ENCODE data around the gene GTPBP6.
"Not testable (repeated sequence)": the region's sequence is repeated elsewhere in the genome, so short reads cannot be mapped to it uniquely, and the experiment has no call there.

Gene GTPBP6

GRCh38 chrX:327660-328126, 9.1 kb upstream of the GTPBP6 start:
- no peaks in the 10 kb centered on the region for H3K27me3 ChIP-seq (ENCODE audit: control insufficient read depth, insufficient read depth, low read length, poor library complexity, severe bottlenecking)
- H3K27ac ChIP-seq (ENCODE audit: insufficient read depth, low read depth, low read length, poor library complexity, severe bottlenecking): no peak overlapping the region
- H3K36me3 ChIP-seq (ENCODE audit: control insufficient read depth, insufficient read depth, low read length): no peaks in the 10 kb centered on the region
- H3K9me3 ChIP-seq (ENCODE audit: control insufficient read depth, low read length): no peaks in the 10 kb centered on the region
- WGBS, 2 experiments: 90 to 92% methylated on average over 33 of the region's 33 CpGs
- no peaks in the 10 kb centered on the region for H3K4me1 ChIP-seq (ENCODE audit: control insufficient read depth, insufficient read depth, low read length)
- H3K4me3 ChIP-seq (ENCODE audit: insufficient read depth, low read depth, low read length): no peak overlapping the region

- H3K9me3 ChIP-seq (ENCODE audit: control insufficient read depth, low read length); H3K36me3 ChIP-seq (ENCODE audit: control insufficient read depth, insufficient read depth, low read length); H3K27me3 ChIP-seq (ENCODE audit: control insufficient read depth, insufficient read depth, low read length, poor library complexity, severe bottlenecking); H3K4me1 ChIP-seq (ENCODE audit: control insufficient read depth, insufficient read depth, low read length); H3K27ac ChIP-seq (ENCODE audit: insufficient read depth, low read depth, low read length, poor library complexity, severe bottlenecking); H3K4me3 ChIP-seq (ENCODE audit: insufficient read depth, low read depth, low read length): not testable (repeated sequence)
- WGBS, 2 experiments: 88 to 90% methylated on average over 14 of the region's 14 CpGs
These were observed 6.1 kb upstream of the GTPBP6 start for GRCh38 chrX:324664-325063.

GRCh38 chrX:323721-324628, 5.4 kb upstream of the GTPBP6 start:
- no peak overlapping the region for H3K4me3 ChIP-seq (ENCODE audit: insufficient read depth, low read depth, low read length)
- no peaks in the 10 kb centered on the region for H3K36me3 ChIP-seq (ENCODE audit: control insufficient read depth, insufficient read depth, low read length)
- H3K27me3 ChIP-seq (ENCODE audit: control insufficient read depth, insufficient read depth, low read length, poor library complexity, severe bottlenecking): no peaks in the 10 kb centered on the region
- WGBS, 2 experiments: 50 to 53% methylated on average over 38 of the region's 38 CpGs
- peak overlapping the region; percentile 16 for H3K27ac ChIP-seq (ENCODE audit: insufficient read depth, low read depth, low read length, poor library complexity, severe bottlenecking)
- H3K9me3 ChIP-seq (ENCODE audit: control insufficient read depth, low read length): no peaks in the 10 kb centered on the region
- H3K4me1 ChIP-seq (ENCODE audit: control insufficient read depth, insufficient read depth, low read length): peaks cover 9% of the 10 kb centered on the region

GRCh38 chrX:320126-320783, 1.7 kb upstream of the GTPBP6 start:
- no peaks in the 10 kb centered on the region for H3K9me3 ChIP-seq (ENCODE audit: control insufficient read depth, low read length)
- H3K27me3 ChIP-seq (ENCODE audit: control insufficient read depth, insufficient read depth, low read length, poor library complexity, severe bottlenecking): no peaks in the 10 kb centered on the region
- H3K4me1 ChIP-seq (ENCODE audit: control insufficient read depth, insufficient read depth, low read length): peaks cover 9% of the 10 kb centered on the region
- H3K36me3 ChIP-seq (ENCODE audit: control insufficient read depth, insufficient read depth, low read length): peaks cover 3% of the 10 kb centered on the region
- H3K4me3 ChIP-seq (ENCODE audit: insufficient read depth, low read depth, low read length): peak overlapping the region; percentile 78
- 17 to 20% methylated on average over 24 of the region's 24 CpGs for WGBS, 2 experiments
- no peak overlapping the region for H3K27ac ChIP-seq (ENCODE audit: insufficient read depth, low read depth, low read length, poor library complexity, severe bottlenecking)

- WGBS, 2 experiments: 2% methylated on average over 41 of the region's 41 CpGs
- peak overlapping the region; percentile 55 for H3K27ac ChIP-seq (ENCODE audit: insufficient read depth, low read depth, low read length, poor library complexity, severe bottlenecking)
These were observed 1.1 kb upstream of the GTPBP6 start for GRCh38 chrX:319579-320125.

GRCh38 chrX:318068-318738, 393 bp downstream of the GTPBP6 start:
- WGBS, 2 experiments: 0 to 1% methylated on average over 61 of the region's 61 CpGs
- Histone ChIP-seq H3K4me1 (ENCODE audit: control insufficient read depth, insufficient read depth, low read length) (peaks cover 9% of the 10 kb centered on the region), H3K27ac (ENCODE audit: insufficient read depth, low read depth, low read length, poor library complexity, severe bottlenecking) (peak overlapping the region; percentile 88), H3K36me3 (ENCODE audit: control insufficient read depth, insufficient read depth, low read length) (peaks cover 13% of the 10 kb centered on the region), H3K9me3 (ENCODE audit: control insufficient read depth, low read length) (no peaks in the 10 kb centered on the region), H3K27me3 (ENCODE audit: control insufficient read depth, insufficient read depth, low read length, poor library complexity, severe bottlenecking) (no peaks in the 10 kb centered on the region), H3K4me3 (ENCODE audit: insufficient read depth, low read depth, low read length) (peak overlapping the region; percentile 78)

More at GRCh38 chrX:319579-320125, 1.1 kb upstream of the GTPBP6 start:
- peak overlapping the region; percentile 78 for H3K4me3 ChIP-seq (ENCODE audit: insufficient read depth, low read depth, low read length)
- H3K9me3 ChIP-seq (ENCODE audit: control insufficient read depth, low read length): no peaks in the 10 kb centered on the region
- H3K4me1 ChIP-seq (ENCODE audit: control insufficient read depth, insufficient read depth, low read length): peaks cover 9% of the 10 kb centered on the region
- H3K27me3 ChIP-seq (ENCODE audit: control insufficient read depth, insufficient read depth, low read length, poor library complexity, severe bottlenecking): no peaks in the 10 kb centered on the region
- H3K36me3 ChIP-seq (ENCODE audit: control insufficient read depth, insufficient read depth, low read length): peaks cover 3% of the 10 kb centered on the region

- Histone ChIP-seq H3K27me3 (ENCODE audit: control insufficient read depth, insufficient read depth, low read length, poor library complexity, severe bottlenecking) (no peaks in the 10 kb centered on the region), H3K9me3 (ENCODE audit: control insufficient read depth, low read length) (no peaks in the 10 kb centered on the region), H3K27ac (ENCODE audit: insufficient read depth, low read depth, low read length, poor library complexity, severe bottlenecking) (no peak overlapping the region), H3K4me1 (ENCODE audit: control insufficient read depth, insufficient read depth, low read length) (peaks cover 9% of the 10 kb centered on the region), H3K36me3 (ENCODE audit: control insufficient read depth, insufficient read depth, low read length) (peaks cover 19% of the 10 kb centered on the region), H3K4me3 (ENCODE audit: insufficient read depth, low read depth, low read length) (peak overlapping the region; percentile 78)
- 37 to 39% methylated on average over 18 to 23 of the region's 28 CpGs for WGBS, 2 experiments
These were observed 1.1 kb downstream of the GTPBP6 start for GRCh38 chrX:317424-318067.

GRCh38 chrX:316351-317325, 2.0 kb downstream of the GTPBP6 start:
- Histone ChIP-seq H3K4me3 (ENCODE audit: insufficient read depth, low read depth, low read length) (no peak overlapping the region), H3K27ac (ENCODE audit: insufficient read depth, low read depth, low read length, poor library complexity, severe bottlenecking) (no peak overlapping the region), H3K27me3 (ENCODE audit: control insufficient read depth, insufficient read depth, low read length, poor library complexity, severe bottlenecking) (no peaks in the 10 kb centered on the region), H3K4me1 (ENCODE audit: control insufficient read depth, insufficient read depth, low read length) (peaks cover 9% of the 10 kb centered on the region), H3K9me3 (ENCODE audit: control insufficient read depth, low read length) (no peaks in the 10 kb centered on the region), H3K36me3 (ENCODE audit: control insufficient read depth, insufficient read depth, low read length) (peaks cover 27% of the 10 kb centered on the region)
- 94 to 95% methylated on average over 50 of the region's 50 CpGs for WGBS, 2 experiments
